SK-N-SH (cell line): ENCODE measurements around the gene PDK2. TPM values are rescaled to one million over a fixed set of nuclear protein-coding genes. Genes with fewer than 3 reads are reported as not detected.

Experiments
- CTCF ChIA-PET: fragments of 300-600, 350-600 bp; formaldehyde crosslinking; extraction: SDS; loops from one replicate; lab custom pipeline; 2021; lab: Yijun Ruan, JAX
- POLR2A ChIA-PET: fragments of 350-600 bp; sonication (Branson Sonifier 250); formaldehyde crosslinking; extraction: SDS; loops from one replicate; lab custom pipeline; 2020; ENCODE audit warnings: antibody characterized with exemption, inconsistent platforms; lab: Yijun Ruan, JAX
- DNase-seq: peaks from one replicate; pipeline ENCODE4 v3.0.0; 2012
- H2AFZ ChIP-seq: fragments of 200-600 bp; sonication (generic); 2 replicates; pipeline ENCODE4 v1.8.1; 2016; ENCODE audit warnings: antibody characterized with exemption, mild to moderate bottlenecking, low read depth
- H3F3A ChIP-seq: fragments of 200-600 bp; sonication (generic); replicated peaks from 2 replicates; pipeline ENCODE3; 2016; ENCODE audit warnings: antibody characterized with exemption, mild to moderate bottlenecking; ENCODE audit not compliant: insufficient read depth
- H3K27ac ChIP-seq, 2 experiments: fragments of 200-500 bp in 1 of 2; fragments of 200-600 bp in 1 of 2; sonication (Bioruptor generic) in 1 of 2; sonication (generic), shearing (Covaris generic) in 1 of 2; 2 replicates each; pipeline versions ENCODE4 v1.5.1 to v1.6.1; 2014 to 2016; ENCODE audit warnings: low read depth in 2 of 2, inconsistent platforms in 1 of 2, low read length in 1 of 2, mild to moderate bottlenecking in 1 of 2, mixed read lengths in 1 of 2
- H3K27me3 ChIP-seq: fragments of 200-600 bp; sonication (generic), shearing (Covaris generic); 2 replicates; pipeline ENCODE4 v1.6.1; 2016; ENCODE audit warnings: mixed run types; ENCODE audit not compliant: insufficient read depth
- H3K36me3 ChIP-seq, 2 experiments: fragments of 200-500 bp in 1 of 2; fragments of 200-600 bp in 1 of 2; sonication (Bioruptor generic) in 1 of 2; sonication (generic) in 1 of 2; replicated peaks in 1 of 2; 2 replicates each; pipeline versions ENCODE3 to v1.5.1; 2014 to 2016; ENCODE audit warnings: low read length in 1 of 2, mild to moderate bottlenecking in 1 of 2; ENCODE audit not compliant: insufficient read depth in 2 of 2, control insufficient read depth in 1 of 2
- H3K4me1 ChIP-seq, 2 experiments: fragments of 200-500 bp in 1 of 2; fragments of 200-600 bp in 1 of 2; sonication (Bioruptor generic) in 1 of 2; sonication (generic), shearing (Covaris generic) in 1 of 2; 2 replicates each; pipeline versions ENCODE4 v1.5.1 to v1.6.1; 2014 to 2016; ENCODE audit warnings: low read depth in 1 of 2, low read length in 1 of 2, mixed run types in 1 of 2; ENCODE audit not compliant: insufficient read depth in 2 of 2, control insufficient read depth in 1 of 2
- H3K4me2 ChIP-seq: fragments of 200-600 bp; sonication (generic), shearing (Covaris generic); 2 replicates; pipeline ENCODE4 v1.6.1; 2017; ENCODE audit warnings: mixed run types
- H3K4me3 ChIP-seq, 2 experiments: fragments of 200-500 bp in 1 of 2; fragments of 200-600 bp in 1 of 2; sonication (Bioruptor generic) in 1 of 2; sonication (generic), shearing (Covaris generic) in 1 of 2; 2 replicates each; pipeline versions ENCODE4 v1.5.1 to v1.8.1; 2014 to 2016; ENCODE audit warnings: low read depth in 2 of 2, inconsistent platforms in 1 of 2, low read length in 1 of 2, mild to moderate bottlenecking in 1 of 2, mixed read lengths in 1 of 2, moderate library complexity in 1 of 2
- H3K79me2 ChIP-seq: fragments of 200-600 bp; sonication (generic); 2 replicates; pipeline ENCODE4 v1.8.1; 2017; ENCODE audit warnings: mild to moderate bottlenecking; ENCODE audit not compliant: insufficient read depth
- H3K9ac ChIP-seq: fragments of 200-600 bp; sonication (generic); 2 replicates; pipeline ENCODE4 v1.6.1; 2017; ENCODE audit warnings: mixed run types
- H3K9me2 ChIP-seq: fragments of 200-600 bp; sonication (generic); 2 replicates; pipeline ENCODE4 v1.6.1; 2017; ENCODE audit warnings: mixed run types
- H3K9me3 ChIP-seq: fragments of 200-600 bp; sonication (generic); 2 replicates; pipeline ENCODE4 v1.6.1; 2017; ENCODE audit warnings: mixed run types, mild to moderate bottlenecking, moderate library complexity
- H4K20me1 ChIP-seq: fragments of 200-600 bp; sonication (generic); 2 replicates; pipeline ENCODE4 v1.6.1; 2017; ENCODE audit warnings: mild to moderate bottlenecking, mixed run types; ENCODE audit not compliant: insufficient read depth
- ELF1 ChIP-seq: IDR thresholded peaks from 2 replicates; pipeline ENCODE4 v1.4.0; 2012
- EP300 ChIP-seq, 2 experiments: IDR thresholded peaks; 2 replicates each; pipeline versions ENCODE4 v1.4.0 to v1.6.1; 2012; ENCODE audit warnings: borderline replicate concordance in 1 of 2, low read depth in 1 of 2, low read length in 1 of 2
- FOSL2 ChIP-seq: IDR thresholded peaks from 2 replicates; pipeline ENCODE4 v1.4.0; 2012; ENCODE audit warnings: low read depth, mild to moderate bottlenecking, moderate library complexity, borderline replicate concordance
- NFIC ChIP-seq: IDR thresholded peaks from 2 replicates; pipeline ENCODE4 v1.4.0; 2012; ENCODE audit warnings: borderline replicate concordance
- POLR2AphosphoS5 ChIP-seq: IDR thresholded peaks from 2 replicates; pipeline ENCODE4 v1.6.1; 2012; ENCODE audit warnings: low read depth, low read length
- RAD21 ChIP-seq: IDR thresholded peaks from 2 replicates; pipeline ENCODE4 v1.6.1; 2012; ENCODE audit warnings: mild to moderate bottlenecking, low read length
- REST ChIP-seq: IDR thresholded peaks from 2 replicates; pipeline ENCODE4 v1.6.1; 2012; ENCODE audit warnings: mild to moderate bottlenecking, low read depth, low read length, moderate library complexity
- RFX5 ChIP-seq: IDR thresholded peaks from 2 replicates; pipeline ENCODE4 v1.6.1; 2012; ENCODE audit warnings: mild to moderate bottlenecking, improper control_type of control experiment, low read length
- SIN3A ChIP-seq: IDR thresholded peaks from 2 replicates; pipeline ENCODE4 v1.6.1; 2012; ENCODE audit warnings: low read depth, mild to moderate bottlenecking, low read length, moderate library complexity, borderline replicate concordance
- TAF1 ChIP-seq: IDR thresholded peaks from 2 replicates; pipeline ENCODE4 v1.6.1; 2012; ENCODE audit warnings: low read depth, mild to moderate bottlenecking, low read length, moderate library complexity, borderline replicate concordance
- TEAD4 ChIP-seq: IDR thresholded peaks from 2 replicates; pipeline ENCODE4 v1.4.0; 2012; ENCODE audit warnings: mild to moderate bottlenecking, borderline replicate concordance; ENCODE audit not compliant: insufficient read depth
- USF2 ChIP-seq: fragments of 150-350 bp; IDR thresholded peaks from 2 replicates; pipeline ENCODE4 v1.6.1; 2017; ENCODE audit warnings: antibody characterized with exemption, low read length, low read depth, borderline replicate concordance
- WGBS: methylation state at CpG from one replicate; pipeline ENCODE4 v1.1.6; 2017; ENCODE audit warnings: low lambda C conversion rate; 5-methylcytosine and 5-hydroxymethylcytosine counted together
- polyA plus RNA-seq, 3 experiments: library from polyadenylated mRNA; depleted of rRNA; stranded (reverse); fragments of >200 nt; gene quantifications; 2 replicates each; pipeline ENCODE4 v1.2.3, GENCODE V29; 2012

The PDK2 gene
- polyA plus RNA-seq, 1 of the 3 experiments (the other 2 are of a cell fraction) = 124 TPM

GRCh38 chr17:50118076-50118827 is 23.1 kb downstream of the PDK2 start (continued):
- no peak for TF ChIP-seq REST
- TF ChIP-seq, all 33 proteins: peak for 0

- WGBS = 88% methylated on average over 3 of the region's 4 CpGs
- no peaks in the 10 kb centered on the region for H3K9me3 ChIP-seq
- H3K4me1 ChIP-seq = peaks cover 0 to 2% of the 10 kb centered on the region in 2 experiments; a peak in 1 of 4 replicates
- H3K9ac ChIP-seq = no peak overlapping the region
- H3K4me2 ChIP-seq = no peak overlapping the region
- H3K27ac ChIP-seq = no peak overlapping the region
- H3K27me3 ChIP-seq = no peaks in the 10 kb centered on the region
- no peak overlapping the region for H3K4me3 ChIP-seq
- no peaks in the 10 kb centered on the region for H3K79me2 ChIP-seq
- ChIA-PET POLR2A (interaction anchor here (0.6 kb wide), 1 partner anchor 11 kb away, joined by 3 read pairs; no protein-coding TSS in a partner anchor), CTCF (interaction anchor here (0.6 to 16.3 kb wide), 10 partner anchors 10 to 82 kb away, joined by 3 to 297 read pairs (median 4); partner anchors contain the start of gene PDK2)
- no peaks in the 10 kb centered on the region for H4K20me1 ChIP-seq
- DNase-seq = no peak
- no peaks in the 10 kb centered on the region for H3K36me3 ChIP-seq
- TF ChIP-seq USF2 (no peak), POLR2AphosphoS5 (no peak), NFIC (no peak), SIN3A (no peak), RFX5 (no peak), FOSL2 (no peak), EP300 (IDR thresholded peaks at IDR 0.05; ENCODE audit: borderline replicate concordance in 1 of 2, low read depth in 1 of 2, low read length in 1 of 2) (no peak), TEAD4 (no peak), RAD21 (no peak), ELF1 (no peak), TAF1 (no peak)
- no peak overlapping the region for H2AFZ ChIP-seq
- no peaks in the 10 kb centered on the region for H3K9me2 ChIP-seq
- no peaks in the 10 kb centered on the region for H3F3A ChIP-seq
These were observed 23.7 kb downstream of the PDK2 start for GRCh38 chr17:50118828-50119218.
